NCI-H2107 treated with DMSO at 0.1 percent for 48 hours (cell line): ENCODE data around the gene CACNG5.

Experiments
- DNase-seq: peaks from one replicate; lab custom pipeline; 2025; ENCODE audit not compliant: unreplicated experiment; lab: John Stamatoyannopoulos, UW

The CACNG5 gene

GRCh38 chr17:66848496-66848895 lies 13.6 kb downstream of the CACNG5 start:
- no peak for DNase-seq

GRCh38 chr17:66849032-66849655 lies 14.2 kb downstream of the CACNG5 start:
- DNase-seq = no peak

DNA sequence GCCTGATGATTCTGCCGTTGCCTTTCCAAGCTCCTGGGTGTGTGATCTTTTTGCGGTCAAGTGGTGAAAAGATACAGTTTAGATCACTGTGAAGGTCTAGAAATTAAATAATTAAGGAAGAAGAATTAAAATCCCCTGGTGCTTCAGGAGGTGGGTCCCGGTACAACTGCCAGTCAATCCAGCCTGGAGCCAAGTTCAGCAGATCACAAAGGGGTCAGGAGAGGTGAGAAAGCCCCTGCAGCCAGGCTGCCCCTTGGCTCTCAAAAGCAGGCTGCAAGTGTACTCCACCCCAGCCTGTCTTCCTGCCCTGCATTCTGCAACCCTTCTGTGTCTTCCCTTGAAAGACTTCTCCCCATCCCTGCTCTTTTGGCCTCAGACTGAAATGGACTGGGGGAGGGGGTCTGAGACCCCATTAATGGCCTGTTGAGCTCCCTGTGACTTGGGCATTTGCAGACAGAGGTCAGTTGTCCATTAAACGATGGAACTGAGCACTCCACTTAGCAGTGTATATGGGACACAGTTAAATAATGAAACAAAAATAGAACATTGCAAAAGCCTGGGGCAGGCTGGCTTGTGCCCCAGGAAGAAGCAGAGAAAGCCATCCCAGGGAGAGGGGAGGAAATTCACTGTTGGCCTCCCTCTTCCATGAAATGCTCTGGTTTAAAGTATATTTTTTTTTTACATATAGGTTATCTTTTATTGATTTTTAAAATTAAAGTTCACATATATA lies 15.1 kb downstream of the CACNG5 start:
- no peak for DNase-seq

- DNase-seq = no peak
Observed at GRCh38 chr17:66850692-66851091, 15.8 kb downstream of the CACNG5 start.

DNA sequence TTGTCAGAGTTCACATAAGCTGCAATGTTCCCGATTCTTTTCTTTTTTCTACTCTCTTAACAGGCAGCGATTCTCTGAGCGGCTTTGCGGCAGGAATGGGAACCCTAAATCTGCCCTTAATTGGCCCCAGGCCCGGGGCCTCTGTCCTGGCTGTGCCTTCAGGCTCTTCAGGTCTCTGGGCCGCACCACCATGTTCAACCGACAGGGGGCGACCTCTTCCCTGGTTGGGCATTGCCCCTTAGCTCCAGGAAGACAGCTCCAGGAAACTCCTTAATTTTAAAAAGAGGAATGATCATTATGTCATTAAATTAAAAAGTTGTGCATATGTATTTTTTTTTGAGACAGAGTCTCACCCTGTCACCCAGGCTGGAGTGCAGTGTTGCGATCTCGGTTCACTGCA lies 20.3 kb downstream of the CACNG5 start:
- DNase-seq = no peak

GRCh38 chr17:66858226-66859083 lies 23.5 kb downstream of the CACNG5 start:
- no peak for DNase-seq

DNA sequence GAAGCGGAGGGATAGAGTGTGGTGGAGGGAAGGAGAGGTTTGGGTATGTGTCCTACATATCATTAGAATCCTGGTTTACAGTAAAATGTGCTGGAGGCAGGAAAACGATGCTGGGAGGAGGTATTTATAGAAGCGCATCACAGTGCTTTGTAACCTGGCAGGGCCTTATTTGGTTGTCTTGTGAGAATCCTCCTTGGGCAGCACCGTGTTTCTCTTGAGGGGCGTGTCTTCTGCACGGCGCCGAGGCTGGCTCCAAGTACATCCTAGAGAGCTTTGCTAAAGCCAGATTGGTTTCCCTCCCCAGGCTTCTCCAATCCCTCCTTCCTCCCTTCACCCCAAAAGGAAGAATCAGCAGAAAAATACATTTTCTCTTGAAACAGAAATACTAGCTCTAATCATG lies 24.4 kb downstream of the CACNG5 start:
- no peak for DNase-seq

- DNase-seq = no peak
Observed at GRCh38 chr17:66860204-66860603, 25.3 kb downstream of the CACNG5 start.

DNA sequence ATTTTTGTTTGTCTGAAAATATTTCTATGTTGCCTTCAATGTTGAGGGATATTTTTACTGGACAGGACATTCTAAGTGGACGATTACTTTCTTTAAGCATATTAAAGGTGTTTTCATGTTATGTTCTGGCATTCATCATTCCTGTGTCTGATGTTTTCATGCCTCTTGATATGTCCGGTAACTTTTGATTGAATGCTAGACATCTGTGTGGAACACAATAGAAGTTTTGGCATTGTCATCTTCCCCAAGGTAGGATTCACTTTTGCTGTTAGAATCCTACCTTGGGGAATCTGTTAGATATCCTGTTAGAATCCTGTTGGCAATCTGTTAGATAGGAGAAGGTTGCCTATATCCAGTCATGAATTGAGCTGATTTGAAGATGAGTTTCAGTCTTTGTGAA lies 28.9 kb downstream of the CACNG5 start:
- DNase-seq = no peak

DNA sequence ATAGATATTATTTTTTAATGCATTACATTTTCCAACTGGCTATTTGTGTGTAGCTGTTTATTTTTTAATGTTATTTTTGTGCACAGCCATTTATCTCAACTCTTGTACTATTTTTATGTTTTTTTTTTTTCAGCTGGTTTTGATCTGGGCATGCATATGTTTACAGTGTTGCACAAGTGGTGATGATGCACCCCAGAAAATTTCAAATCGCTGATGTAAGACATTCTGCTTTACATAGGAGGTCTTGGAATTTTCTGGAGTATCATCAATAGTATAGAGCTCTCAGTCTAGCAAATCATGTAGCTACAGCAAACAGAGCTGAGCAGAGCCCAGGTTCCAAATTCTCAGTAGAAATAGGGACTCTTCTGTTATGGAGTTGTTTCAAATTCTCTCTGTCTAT lies 30.2 kb downstream of the CACNG5 start:
- no peak for DNase-seq

- DNase-seq = no peak
Observed at GRCh38 chr17:66873962-66874361, 39.0 kb downstream of the CACNG5 start.

DNA sequence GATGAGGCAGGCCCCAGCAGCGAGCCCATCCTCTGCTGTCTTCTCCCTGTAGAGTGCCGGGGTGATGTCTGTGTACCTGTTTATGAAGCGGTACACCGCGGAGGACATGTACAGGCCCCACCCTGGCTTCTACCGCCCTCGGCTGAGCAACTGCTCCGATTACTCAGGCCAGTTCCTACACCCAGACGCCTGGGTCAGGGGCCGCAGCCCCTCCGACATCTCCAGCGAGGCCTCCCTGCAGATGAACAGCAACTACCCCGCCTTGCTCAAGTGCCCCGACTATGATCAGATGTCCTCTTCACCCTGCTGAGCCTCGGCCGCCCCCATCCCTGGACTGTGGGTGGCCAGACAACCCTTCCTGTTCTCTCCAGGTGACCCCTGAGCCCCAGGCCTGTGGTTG lies 50.0 kb downstream of the CACNG5 start:
- no peak for DNase-seq

DNA sequence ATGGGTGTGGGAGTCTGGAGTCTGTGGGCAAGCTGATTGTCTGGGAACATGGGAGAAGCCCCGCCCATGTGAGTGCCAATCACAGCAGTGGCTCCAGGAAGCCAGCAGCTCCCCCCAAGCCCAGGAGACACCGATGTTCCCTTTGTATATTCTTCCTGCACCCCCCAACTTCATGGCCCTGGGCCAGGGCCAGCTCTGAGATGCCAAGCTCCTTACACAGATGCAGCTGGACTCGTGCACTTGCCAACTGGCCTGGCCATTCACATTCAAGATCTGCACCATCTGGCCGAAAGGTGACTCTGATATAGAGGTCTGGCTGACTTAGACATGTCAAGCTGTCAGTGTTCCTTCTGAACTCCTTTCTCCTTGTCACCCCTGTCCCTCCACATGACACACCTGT lies 50.5 kb downstream of the CACNG5 start:
- no peak for DNase-seq

DNA sequence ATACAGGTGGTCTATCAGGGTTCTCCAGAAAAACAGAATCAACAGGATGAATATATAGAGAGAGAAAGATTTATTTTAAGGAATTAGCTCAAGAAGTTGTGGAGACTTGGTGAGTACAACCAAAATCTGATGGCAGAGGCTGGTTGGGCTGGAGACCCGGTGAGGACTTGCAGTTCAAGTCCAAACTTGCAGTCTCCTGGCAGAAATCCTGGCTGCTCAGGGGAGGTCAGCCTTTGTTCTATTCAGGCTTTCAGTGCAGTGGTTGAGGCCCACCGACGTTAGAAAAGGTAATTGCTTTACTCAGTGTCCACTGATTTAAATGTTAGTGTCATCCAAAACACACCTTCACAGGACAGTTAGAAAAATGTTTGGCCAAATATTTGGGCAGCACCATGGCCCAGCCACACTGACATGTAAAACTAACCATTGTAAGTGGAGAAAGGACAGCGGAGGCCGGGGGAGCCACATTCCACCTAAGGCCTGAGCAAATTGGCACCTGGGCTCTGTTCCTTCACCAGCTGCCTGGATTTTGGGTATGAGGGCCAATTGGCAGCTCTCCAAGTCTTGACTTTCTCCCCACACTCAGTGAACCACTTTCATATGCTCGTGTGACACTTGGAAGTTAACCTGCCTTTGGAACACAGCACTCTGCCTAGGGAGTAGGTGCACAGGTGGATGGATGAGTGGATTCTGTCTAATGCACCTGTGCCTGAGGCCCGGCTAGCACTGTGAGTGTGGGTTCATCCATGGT lies 54.7 kb downstream of the CACNG5 start:
- DNase-seq = peak; percentile 32

GRCh38 chr17:66892246-66892645 lies 57.3 kb downstream of the CACNG5 start:
- no peak for DNase-seq

DNA sequence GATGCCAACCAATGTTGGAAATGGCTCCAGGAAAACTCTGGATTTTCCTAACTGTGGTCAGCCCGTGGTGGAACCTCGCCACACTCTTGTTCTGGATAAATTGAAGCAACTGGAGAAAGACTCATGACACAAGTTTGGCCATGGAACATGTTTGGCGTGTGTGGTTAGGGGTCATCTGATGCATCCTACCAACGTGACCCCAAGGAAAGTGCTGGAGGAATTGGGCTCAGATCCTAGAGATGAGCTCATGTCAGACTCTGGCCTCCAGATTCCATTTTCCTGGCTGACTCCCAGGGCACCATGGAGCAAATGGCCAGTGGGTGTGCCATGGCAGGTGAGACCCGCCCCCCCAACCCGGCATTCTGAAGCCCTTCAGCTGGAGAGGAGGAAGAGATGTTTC lies 58.5 kb downstream of the CACNG5 start:
- DNase-seq = no peak

DNA sequence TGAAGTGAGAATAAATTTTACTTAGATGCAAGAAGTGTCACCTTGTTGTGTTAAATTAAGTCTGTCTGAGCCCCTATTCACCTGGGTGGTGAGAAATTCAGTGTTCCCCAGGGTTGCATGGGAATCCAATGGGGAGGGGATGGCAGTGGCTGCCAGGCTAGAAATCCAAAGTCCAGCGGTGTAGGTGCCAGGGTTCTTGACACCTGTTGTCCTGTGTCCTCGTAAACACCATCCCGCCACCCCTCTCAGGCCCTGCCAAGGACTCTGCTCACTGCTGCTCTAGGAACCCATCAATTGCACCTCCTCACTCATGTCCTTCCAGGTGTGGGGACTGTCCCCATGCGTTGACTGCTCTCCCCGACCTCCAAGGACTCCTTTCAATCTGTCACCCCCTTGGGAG lies 58.9 kb downstream of the CACNG5 start:
- DNase-seq = no peak

- no peak for DNase-seq
Observed at GRCh38 chr17:66897141-66897540, 62.2 kb downstream of the CACNG5 start.

GRCh38 chr17:66898536-66898935 lies 63.6 kb downstream of the CACNG5 start:
- DNase-seq = no peak

DNA sequence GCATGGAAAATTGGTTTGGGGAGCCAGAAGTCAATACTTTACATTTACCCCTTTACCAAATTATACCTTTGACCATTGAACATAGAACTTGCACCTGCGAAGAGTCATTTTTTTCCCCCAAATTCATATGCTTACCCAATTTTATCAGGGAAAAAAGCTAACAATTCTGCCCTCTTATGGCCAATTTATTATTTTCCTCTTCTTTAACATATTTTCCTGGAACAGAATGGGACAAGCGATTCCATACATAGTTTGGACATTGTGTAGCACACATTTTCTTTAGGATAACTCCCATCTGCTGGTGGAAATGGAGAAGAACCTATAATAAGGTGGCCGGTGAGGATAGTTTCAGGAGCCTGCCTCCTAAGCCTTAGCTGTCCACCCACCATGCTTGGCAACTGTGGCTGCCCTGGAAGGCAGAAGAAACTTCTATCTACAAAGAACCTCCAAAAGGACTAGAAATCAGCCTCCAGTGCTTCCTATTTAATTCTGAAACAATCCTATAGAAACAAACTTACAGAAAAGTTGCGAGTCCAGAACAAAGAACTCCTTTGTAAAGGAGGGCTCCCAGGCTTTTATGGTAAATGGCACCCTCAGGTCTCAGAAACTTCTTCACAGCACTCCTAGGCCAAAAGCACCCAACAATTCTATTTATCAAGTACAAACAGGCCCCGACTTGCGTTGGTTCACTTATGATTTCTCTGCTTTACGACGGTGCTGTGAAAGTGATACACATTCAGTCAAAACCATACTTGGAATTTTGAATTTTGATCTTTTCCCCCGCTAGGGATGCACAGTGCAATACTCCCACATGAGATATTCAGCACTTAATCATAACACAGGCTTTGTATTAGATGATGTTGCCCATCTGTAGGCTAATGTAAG lies 65.5 kb downstream of the CACNG5 start:
- DNase-seq = peak; percentile 0
